ENCODE measurements around the gene CDK12. TPM values are rescaled to one million over a fixed set of nuclear protein-coding genes. Genes with fewer than 3 reads are reported as not detected.

CDK12 gene
- total RNA-seq, 1 donor from 2014 or later: 55.7 TPM

DNA sequence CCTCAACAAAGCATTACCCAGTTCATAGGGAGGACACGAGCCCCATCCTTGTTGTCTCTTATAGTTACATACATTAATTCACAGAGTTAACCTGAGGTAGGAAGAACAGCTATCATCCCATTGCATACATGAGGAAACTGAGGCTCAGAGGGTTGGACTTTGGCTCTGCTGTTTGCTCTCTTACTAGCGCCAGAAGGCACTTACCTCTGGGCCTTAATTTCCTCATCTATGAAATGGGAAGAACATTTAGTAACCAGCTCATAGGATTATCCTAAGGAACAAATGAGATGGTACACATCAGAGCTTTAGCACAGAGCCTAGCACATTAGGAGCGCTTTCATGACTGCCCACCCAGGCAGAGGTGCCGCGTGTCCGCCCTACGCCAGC lies 118.8 kb downstream of the CDK12 start:
- Mint-ChIP-seq H3K4me3 (ENCODE audit: unreplicated experiment) (no peak overlapping the region), H3K27me3 (ENCODE audit: low read depth, unreplicated experiment) (peaks cover 56% of the 10 kb centered on the region), H3K36me3 (ENCODE audit: low read depth, unreplicated experiment) (peaks cover 2% of the 10 kb centered on the region), H3K4me1 (ENCODE audit: low read depth, unreplicated experiment) (no peaks in the 10 kb centered on the region), H3K27ac (ENCODE audit: unreplicated experiment) (no peak overlapping the region), H3K9me3 (ENCODE audit: unreplicated experiment) (peaks cover 3% of the 10 kb centered on the region)
- no peak for DNase-seq (ENCODE audit: low read depth)
- Histone ChIP-seq H3K79me2 (ENCODE audit: insufficient read depth, low read length) (no peaks in the 10 kb centered on the region), H3K9ac (ENCODE audit: low read length) (no peak overlapping the region), H3K27ac (ENCODE audit: low read depth, low read length) (no peak overlapping the region), H3K4me2 (ENCODE audit: low read length) (no peak overlapping the region), H4K20me1 (ENCODE audit: insufficient read depth, low read length) (no peaks in the 10 kb centered on the region), H3K27me3 (ENCODE audit: insufficient read depth, low read length) (peaks cover 20% of the 10 kb centered on the region), H3K36me3 (ENCODE audit: insufficient read depth, low read length) (no peaks in the 10 kb centered on the region), H2AFZ (ENCODE audit: low read depth, low read length) (no peak overlapping the region), H3K4me3 (ENCODE audit: insufficient read depth, low read depth, low read length) (no peak overlapping the region), H3K4me1 (ENCODE audit: insufficient read depth, low read length) (no peaks in the 10 kb centered on the region), H3K9me3 (ENCODE audit: insufficient read depth, low read depth, low read length) (no peaks in the 10 kb centered on the region)
- FAIRE-seq: no peak
- TF ChIP-seq, protein P1, sequence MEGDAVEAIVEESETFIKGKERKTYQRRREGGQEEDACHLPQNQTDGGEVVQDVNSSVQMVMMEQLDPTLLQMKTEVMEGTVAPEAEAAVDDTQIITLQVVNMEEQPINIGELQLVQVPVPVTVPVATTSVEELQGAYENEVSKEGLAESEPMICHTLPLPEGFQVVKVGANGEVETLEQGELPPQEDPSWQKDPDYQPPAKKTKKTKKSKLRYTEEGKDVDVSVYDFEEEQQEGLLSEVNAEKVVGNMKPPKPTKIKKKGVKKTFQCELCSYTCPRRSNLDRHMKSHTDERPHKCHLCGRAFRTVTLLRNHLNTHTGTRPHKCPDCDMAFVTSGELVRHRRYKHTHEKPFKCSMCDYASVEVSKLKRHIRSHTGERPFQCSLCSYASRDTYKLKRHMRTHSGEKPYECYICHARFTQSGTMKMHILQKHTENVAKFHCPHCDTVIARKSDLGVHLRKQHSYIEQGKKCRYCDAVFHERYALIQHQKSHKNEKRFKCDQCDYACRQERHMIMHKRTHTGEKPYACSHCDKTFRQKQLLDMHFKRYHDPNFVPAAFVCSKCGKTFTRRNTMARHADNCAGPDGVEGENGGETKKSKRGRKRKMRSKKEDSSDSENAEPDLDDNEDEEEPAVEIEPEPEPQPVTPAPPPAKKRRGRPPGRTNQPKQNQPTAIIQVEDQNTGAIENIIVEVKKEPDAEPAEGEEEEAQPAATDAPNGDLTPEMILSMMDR (IDR thresholded peaks at IDR 0.05; ENCODE audit: insufficient read depth, low read depth, low read length): no peak
- no peak for TF ChIP-seq EZH2 (IDR thresholded peaks at IDR 0.05; ENCODE audit: insufficient read depth, low read length)

DNA sequence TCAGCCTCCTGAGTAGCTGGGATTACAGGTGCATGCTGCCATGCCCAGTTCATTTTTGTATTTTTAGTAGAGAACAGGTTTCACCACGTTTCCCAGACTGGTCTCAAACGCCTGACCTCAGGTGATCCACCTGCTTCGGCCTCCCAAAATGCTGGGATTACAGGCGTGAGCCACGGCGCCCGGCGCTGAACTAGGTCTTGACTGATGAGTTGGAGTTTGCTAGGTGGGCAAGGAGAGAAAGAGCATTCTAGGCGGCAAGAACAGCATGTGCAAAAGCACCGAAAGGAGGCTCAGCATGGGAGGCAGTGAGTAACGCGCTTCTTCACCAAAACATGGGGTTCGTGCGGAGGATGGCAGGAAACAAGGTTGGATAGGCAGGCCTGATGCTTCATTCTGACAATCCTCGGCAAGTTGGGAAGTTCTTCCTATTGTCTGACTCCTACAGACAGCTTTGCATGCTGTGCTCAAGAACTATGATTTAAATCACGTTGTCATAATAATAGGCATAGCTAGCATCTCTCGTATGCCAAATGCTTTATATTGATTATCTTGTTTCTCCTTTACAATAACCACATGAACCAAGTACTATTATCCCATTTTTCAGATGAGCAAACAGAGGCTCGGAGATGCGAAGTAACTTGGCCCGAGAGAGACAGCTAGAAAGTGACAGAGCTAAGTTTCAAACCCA lies 119.9 kb downstream of the CDK12 start:
- DNase-seq (ENCODE audit: low read depth): no peak
- Mint-ChIP-seq H3K27me3 (ENCODE audit: low read depth, unreplicated experiment) (peaks cover 54% of the 10 kb centered on the region), H3K4me1 (ENCODE audit: low read depth, unreplicated experiment) (no peaks in the 10 kb centered on the region), H3K4me3 (ENCODE audit: unreplicated experiment) (no peak overlapping the region), H3K27ac (ENCODE audit: unreplicated experiment) (no peak overlapping the region), H3K9me3 (ENCODE audit: unreplicated experiment) (peaks cover 3% of the 10 kb centered on the region), H3K36me3 (ENCODE audit: low read depth, unreplicated experiment) (peaks cover 2% of the 10 kb centered on the region)
- Histone ChIP-seq H3K27ac (ENCODE audit: low read depth, low read length) (no peak overlapping the region), H2AFZ (ENCODE audit: low read depth, low read length) (no peak overlapping the region), H3K9me3 (ENCODE audit: insufficient read depth, low read depth, low read length) (no peaks in the 10 kb centered on the region), H3K27me3 (ENCODE audit: insufficient read depth, low read length) (peaks cover 20% of the 10 kb centered on the region), H3K4me2 (ENCODE audit: low read length) (no peak overlapping the region), H3K36me3 (ENCODE audit: insufficient read depth, low read length) (no peaks in the 10 kb centered on the region), H3K4me3 (ENCODE audit: insufficient read depth, low read depth, low read length) (no peak overlapping the region), H4K20me1 (ENCODE audit: insufficient read depth, low read length) (no peaks in the 10 kb centered on the region), H3K79me2 (ENCODE audit: insufficient read depth, low read length) (no peaks in the 10 kb centered on the region), H3K4me1 (ENCODE audit: insufficient read depth, low read length) (no peaks in the 10 kb centered on the region), H3K9ac (ENCODE audit: low read length) (no peak overlapping the region)
- FAIRE-seq: no peak
- TF ChIP-seq, protein P1 (IDR thresholded peaks at IDR 0.05; ENCODE audit: insufficient read depth, low read depth, low read length): no peak
- TF ChIP-seq EZH2 (IDR thresholded peaks at IDR 0.05; ENCODE audit: insufficient read depth, low read length): no peak

DNA sequence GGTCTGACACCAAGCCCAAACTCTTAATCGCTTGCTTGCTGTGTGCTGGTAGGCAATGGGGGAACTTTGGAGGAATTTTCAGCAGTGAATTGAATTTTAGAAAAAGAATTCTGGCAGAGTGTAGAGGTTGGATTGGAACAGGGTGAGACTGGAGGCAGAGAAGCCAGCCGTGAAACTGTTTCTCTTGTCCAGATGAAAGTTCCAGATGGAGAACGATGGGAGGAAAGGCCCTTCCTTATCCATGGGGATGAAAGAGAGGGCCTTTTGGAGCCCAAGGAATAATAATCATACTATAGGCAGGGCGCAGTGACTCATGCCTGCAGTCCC lies 120.4 kb downstream of the CDK12 start:
- Histone ChIP-seq H3K4me2 (ENCODE audit: low read length) (no peak overlapping the region), H3K9me3 (ENCODE audit: insufficient read depth, low read depth, low read length) (no peaks in the 10 kb centered on the region), H4K20me1 (ENCODE audit: insufficient read depth, low read length) (no peaks in the 10 kb centered on the region), H3K27ac (ENCODE audit: low read depth, low read length) (no peak overlapping the region), H3K79me2 (ENCODE audit: insufficient read depth, low read length) (no peaks in the 10 kb centered on the region), H3K27me3 (ENCODE audit: insufficient read depth, low read length) (peaks cover 20% of the 10 kb centered on the region), H3K4me1 (ENCODE audit: insufficient read depth, low read length) (no peaks in the 10 kb centered on the region), H3K36me3 (ENCODE audit: insufficient read depth, low read length) (no peaks in the 10 kb centered on the region), H3K9ac (ENCODE audit: low read length) (no peak overlapping the region), H2AFZ (ENCODE audit: low read depth, low read length) (no peak overlapping the region), H3K4me3 (ENCODE audit: insufficient read depth, low read depth, low read length) (no peak overlapping the region)
- Mint-ChIP-seq H3K36me3 (ENCODE audit: low read depth, unreplicated experiment) (peaks cover 2% of the 10 kb centered on the region), H3K9me3 (ENCODE audit: unreplicated experiment) (peaks cover 3% of the 10 kb centered on the region), H3K27ac (ENCODE audit: unreplicated experiment) (no peak overlapping the region), H3K4me1 (ENCODE audit: low read depth, unreplicated experiment) (no peaks in the 10 kb centered on the region), H3K4me3 (ENCODE audit: unreplicated experiment) (no peak overlapping the region), H3K27me3 (ENCODE audit: low read depth, unreplicated experiment) (peaks cover 50% of the 10 kb centered on the region)
- TF ChIP-seq, protein P1 (IDR thresholded peaks at IDR 0.05; ENCODE audit: insufficient read depth, low read depth, low read length): no peak
- no peak for TF ChIP-seq EZH2 (IDR thresholded peaks at IDR 0.05; ENCODE audit: insufficient read depth, low read length)
- no peak for FAIRE-seq
- no peak for DNase-seq (ENCODE audit: low read depth)
